Measurements from ENCODE around the gene LCA5. TPM values are rescaled to one million over a fixed set of nuclear protein-coding genes. Genes with fewer than 3 reads are reported as not detected.

Gene LCA5
- total RNA-seq, 1 donor from 2014 or later: 4.4 TPM

DNA sequence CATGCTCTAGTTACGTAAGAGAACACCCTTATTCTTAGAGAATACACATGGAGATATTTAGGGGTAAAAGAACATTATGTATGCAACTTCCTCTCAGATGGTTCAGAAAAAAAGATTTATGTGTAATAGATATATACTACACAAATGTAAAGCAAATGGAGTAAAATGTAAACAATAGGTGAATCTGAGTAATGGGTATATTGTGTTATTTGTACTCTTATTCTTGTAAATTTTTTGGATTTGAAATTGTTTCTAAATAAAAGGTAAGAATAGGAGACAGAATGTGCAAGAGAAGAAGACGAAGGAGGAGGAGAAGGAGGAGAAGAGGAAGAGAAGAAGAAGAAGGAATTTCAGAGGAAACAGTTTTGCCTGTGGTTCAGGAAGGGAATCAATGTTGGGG is 22.5 kb upstream of the LCA5 start:
- TF ChIP-seq, protein P1, sequence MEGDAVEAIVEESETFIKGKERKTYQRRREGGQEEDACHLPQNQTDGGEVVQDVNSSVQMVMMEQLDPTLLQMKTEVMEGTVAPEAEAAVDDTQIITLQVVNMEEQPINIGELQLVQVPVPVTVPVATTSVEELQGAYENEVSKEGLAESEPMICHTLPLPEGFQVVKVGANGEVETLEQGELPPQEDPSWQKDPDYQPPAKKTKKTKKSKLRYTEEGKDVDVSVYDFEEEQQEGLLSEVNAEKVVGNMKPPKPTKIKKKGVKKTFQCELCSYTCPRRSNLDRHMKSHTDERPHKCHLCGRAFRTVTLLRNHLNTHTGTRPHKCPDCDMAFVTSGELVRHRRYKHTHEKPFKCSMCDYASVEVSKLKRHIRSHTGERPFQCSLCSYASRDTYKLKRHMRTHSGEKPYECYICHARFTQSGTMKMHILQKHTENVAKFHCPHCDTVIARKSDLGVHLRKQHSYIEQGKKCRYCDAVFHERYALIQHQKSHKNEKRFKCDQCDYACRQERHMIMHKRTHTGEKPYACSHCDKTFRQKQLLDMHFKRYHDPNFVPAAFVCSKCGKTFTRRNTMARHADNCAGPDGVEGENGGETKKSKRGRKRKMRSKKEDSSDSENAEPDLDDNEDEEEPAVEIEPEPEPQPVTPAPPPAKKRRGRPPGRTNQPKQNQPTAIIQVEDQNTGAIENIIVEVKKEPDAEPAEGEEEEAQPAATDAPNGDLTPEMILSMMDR (IDR thresholded peaks at IDR 0.05): no peak
- Mint-ChIP-seq H3K9me3 (ENCODE audit: low read depth) (no peaks in the 10 kb centered on the region), H3K27me3 (ENCODE audit: low read depth) (no peaks in the 10 kb centered on the region), H3K4me1 (ENCODE audit: low read depth) (peaks cover 8% of the 10 kb centered on the region), H3K27ac (ENCODE audit: unreplicated experiment) (no peak overlapping the region), H3K36me3 (ENCODE audit: low read depth) (no peaks in the 10 kb centered on the region), H3K4me3 (ENCODE audit: unreplicated experiment) (no peak overlapping the region)
- no peak for DNase-seq (ENCODE audit: low spot score)

DNA sequence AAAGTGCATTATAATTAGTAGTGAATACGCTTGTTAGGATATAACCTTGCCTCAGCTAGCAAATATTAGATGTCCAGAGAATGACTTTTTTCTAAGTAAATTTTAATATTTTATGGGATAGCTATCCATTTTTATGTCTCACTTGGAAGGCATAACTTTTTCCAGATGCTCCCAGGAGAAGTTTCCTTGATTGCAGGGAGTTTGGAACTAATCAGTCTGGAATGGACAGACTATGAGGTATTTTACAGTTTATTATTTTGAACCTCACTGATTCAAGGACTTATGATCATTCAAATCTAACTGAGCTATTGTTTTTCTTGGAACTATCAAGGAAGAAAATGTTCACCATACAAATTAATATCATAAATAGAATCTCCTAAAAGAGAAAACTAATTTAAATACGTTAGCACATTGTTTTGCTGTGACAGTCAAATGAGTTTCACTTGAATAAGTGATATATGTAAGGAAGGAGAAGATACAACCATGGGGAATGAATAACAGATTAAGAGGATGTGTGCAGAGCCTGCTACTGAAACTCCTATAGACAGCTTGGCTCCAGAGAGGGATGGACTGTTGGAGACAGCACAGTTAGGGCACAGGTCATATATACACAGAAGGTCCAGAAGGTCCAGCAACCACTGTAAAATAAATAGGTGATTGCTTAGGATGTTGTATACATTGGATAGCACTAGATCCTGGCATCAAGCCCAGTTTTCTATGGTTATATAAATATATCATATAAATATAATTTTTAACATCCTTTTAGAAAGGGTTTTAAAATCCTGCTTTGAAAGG is 20.6 kb upstream of the LCA5 start:
- no peak for DNase-seq (ENCODE audit: low spot score)

DNA sequence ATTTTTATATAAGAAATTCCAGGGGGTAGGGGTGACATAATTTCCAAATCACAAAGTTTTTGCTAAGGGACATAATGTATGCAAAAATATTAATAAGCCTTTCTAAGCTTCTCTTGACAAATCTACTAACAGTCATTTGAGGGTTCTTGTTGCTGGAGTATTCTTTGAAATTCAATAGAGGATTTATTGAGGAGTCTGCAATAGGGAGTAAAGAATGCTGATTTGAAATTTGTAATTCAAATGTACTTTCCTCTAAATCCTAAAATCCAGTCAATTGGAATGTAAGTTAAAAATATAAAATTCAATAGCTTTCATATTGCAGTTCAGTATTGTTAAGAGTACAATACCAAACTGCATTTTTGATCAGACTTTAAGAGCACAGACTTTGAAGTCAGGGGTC is 17.1 kb upstream of the LCA5 start:
- TF ChIP-seq, protein P1 (IDR thresholded peaks at IDR 0.05): no peak
- DNase-seq (ENCODE audit: low spot score): no peak
- no peaks in the 10 kb centered on the region for H3K27me3 Mint-ChIP-seq (ENCODE audit: low read depth)
- H3K36me3 Mint-ChIP-seq (ENCODE audit: low read depth): no peaks in the 10 kb centered on the region
- peaks cover 8% of the 10 kb centered on the region for H3K4me1 Mint-ChIP-seq (ENCODE audit: low read depth)
- no peaks in the 10 kb centered on the region for H3K9me3 Mint-ChIP-seq (ENCODE audit: low read depth)
- H3K4me3 Mint-ChIP-seq (ENCODE audit: unreplicated experiment): no peak overlapping the region
- H3K27ac Mint-ChIP-seq (ENCODE audit: unreplicated experiment): no peak overlapping the region

More for the DNA sequence above, 20.6 kb upstream of the LCA5 start:
- H3K36me3 Mint-ChIP-seq (ENCODE audit: low read depth): no peaks in the 10 kb centered on the region
- TF ChIP-seq, protein P1 (IDR thresholded peaks at IDR 0.05): no peak
- no peak overlapping the region for H3K4me3 Mint-ChIP-seq (ENCODE audit: unreplicated experiment)
- peaks cover 8% of the 10 kb centered on the region for H3K4me1 Mint-ChIP-seq (ENCODE audit: low read depth)
- H3K27ac Mint-ChIP-seq (ENCODE audit: unreplicated experiment): no peak overlapping the region
- H3K9me3 Mint-ChIP-seq (ENCODE audit: low read depth): no peaks in the 10 kb centered on the region
- no peaks in the 10 kb centered on the region for H3K27me3 Mint-ChIP-seq (ENCODE audit: low read depth)

DNA sequence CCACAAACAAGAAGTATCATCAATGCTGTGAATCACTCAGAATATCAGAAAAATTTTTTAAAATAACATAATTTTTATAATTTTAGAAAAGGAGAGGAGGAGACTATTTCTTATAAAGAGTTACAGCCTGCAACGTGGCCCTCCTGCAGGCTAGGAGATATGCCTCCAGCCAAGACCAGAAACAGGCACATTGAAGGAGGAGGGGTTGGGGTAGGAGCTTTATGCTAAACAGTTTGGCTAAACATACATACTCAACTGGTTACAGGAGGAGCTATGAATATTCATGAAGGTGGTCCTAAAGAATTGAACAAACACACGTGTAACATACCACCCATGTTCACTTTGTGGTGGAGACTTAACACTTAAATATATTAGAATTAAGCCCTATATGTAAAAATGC is 14.2 kb upstream of the LCA5 start:
- Mint-ChIP-seq H3K27ac (ENCODE audit: unreplicated experiment) (no peak overlapping the region), H3K4me1 (ENCODE audit: low read depth) (no peaks in the 10 kb centered on the region), H3K27me3 (ENCODE audit: low read depth) (no peaks in the 10 kb centered on the region)

DNA sequence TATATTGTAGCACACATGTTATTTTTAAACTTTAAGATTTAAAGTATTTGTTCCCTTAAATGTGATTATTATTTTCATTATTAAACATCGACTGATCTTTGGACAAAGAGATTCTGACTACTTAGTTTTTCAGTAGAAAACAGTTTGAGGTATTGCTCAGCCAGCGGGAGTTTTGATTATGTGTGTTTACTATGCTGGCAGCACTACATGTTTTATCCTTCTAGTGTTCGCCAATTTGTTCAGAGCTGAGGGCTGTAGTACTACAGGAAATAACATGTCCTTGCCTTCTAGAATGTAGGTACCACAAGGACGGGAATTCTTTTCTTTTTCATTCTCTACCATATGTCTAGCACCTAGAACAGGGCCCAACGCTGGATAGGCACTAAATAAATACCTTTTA is 11.1 kb upstream of the LCA5 start:
- H3K4me1 Mint-ChIP-seq (ENCODE audit: low read depth): peaks cover 19% of the 10 kb centered on the region
- H3K27ac Mint-ChIP-seq (ENCODE audit: unreplicated experiment): no peak overlapping the region
- H3K36me3 Mint-ChIP-seq (ENCODE audit: low read depth): no peaks in the 10 kb centered on the region
- H3K4me3 Mint-ChIP-seq (ENCODE audit: unreplicated experiment): no peak overlapping the region
- no peaks in the 10 kb centered on the region for H3K27me3 Mint-ChIP-seq (ENCODE audit: low read depth)
- H3K9me3 Mint-ChIP-seq (ENCODE audit: low read depth): no peaks in the 10 kb centered on the region
- TF ChIP-seq, protein P1 (IDR thresholded peaks at IDR 0.05): no peak
- DNase-seq (ENCODE audit: low spot score): no peak

More for the DNA sequence above, 14.2 kb upstream of the LCA5 start:
- TF ChIP-seq, protein P1 (IDR thresholded peaks at IDR 0.05): no peak
- no peak for DNase-seq (ENCODE audit: low spot score)
- no peaks in the 10 kb centered on the region for H3K9me3 Mint-ChIP-seq (ENCODE audit: low read depth)
- no peak overlapping the region for H3K4me3 Mint-ChIP-seq (ENCODE audit: unreplicated experiment)
- no peaks in the 10 kb centered on the region for H3K36me3 Mint-ChIP-seq (ENCODE audit: low read depth)
